Islet of Langerhans (tissue), 1 donor: ENCODE measurements around the gene EPS8.

Source experiments
- FAIRE-seq: peaks from one replicate; lab custom pipeline; 2011; peaks lifted over from hg19 to GRCh38; lab: Jason Lieb, UNC

EPS8 gene

DNA sequence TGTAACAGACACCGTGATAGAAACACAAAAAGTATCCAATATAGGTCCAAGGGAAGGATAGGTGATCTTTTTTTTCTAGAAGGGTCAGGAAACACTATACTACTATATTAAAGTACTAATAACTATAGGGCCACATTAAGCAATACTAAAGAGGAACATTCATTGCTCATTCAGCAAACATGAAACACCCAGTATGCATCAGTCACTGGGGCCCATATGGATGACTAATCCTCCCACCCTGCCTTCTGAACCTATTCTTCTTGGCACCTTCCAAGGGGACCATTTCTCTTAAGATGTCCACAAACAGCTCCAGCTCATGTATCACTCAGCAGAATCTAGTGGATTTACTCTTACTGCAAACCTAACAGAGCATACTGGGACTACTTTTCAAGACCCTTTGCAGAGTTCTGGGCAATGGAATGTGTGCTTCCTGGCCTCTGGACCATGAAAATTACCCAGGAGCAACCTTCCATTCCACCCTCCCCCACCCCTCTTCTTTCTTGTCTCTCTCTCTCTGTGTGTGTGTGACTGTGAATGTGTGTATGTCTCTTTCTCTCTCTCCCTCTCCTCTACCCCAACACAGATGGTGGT lies 187.9 kb downstream of the EPS8 start:
- FAIRE-seq, result no peak

DNA sequence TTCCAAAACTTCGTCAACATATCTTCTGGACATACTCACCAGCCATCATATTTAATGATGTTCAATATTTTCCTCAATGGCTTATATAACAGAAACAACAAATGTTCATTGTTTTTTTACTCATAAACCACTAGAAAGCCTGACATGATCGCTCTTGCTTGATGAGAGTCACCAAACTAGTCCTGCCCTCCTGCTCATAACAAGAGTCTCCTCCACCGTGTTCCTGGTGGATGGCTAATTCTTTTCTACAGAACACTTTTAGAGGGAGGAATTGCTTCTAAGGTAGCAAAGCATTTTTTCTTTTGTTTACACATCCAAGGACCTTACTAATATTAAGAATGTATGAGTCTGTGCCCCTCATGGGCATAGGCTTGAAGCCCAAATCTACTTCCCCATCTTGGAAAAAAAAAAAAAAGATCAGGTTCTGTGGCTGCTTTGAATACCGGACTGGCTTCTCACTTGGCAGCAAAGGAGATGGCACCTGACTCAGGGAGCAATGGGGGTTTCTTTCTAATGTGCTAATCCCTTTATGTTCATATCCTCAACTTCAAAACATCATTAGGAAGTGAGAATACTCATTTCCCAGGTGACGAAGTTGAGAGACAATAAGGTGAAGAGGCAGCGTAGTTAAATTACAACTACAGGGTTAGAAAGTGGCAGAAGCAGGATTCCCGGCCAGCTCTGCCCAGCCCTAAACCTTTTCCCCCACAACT lies 188.8 kb downstream of the EPS8 start:
- no peak for FAIRE-seq

GRCh38 chr12:15599266-15600037 lies 189.7 kb downstream of the EPS8 start:
- FAIRE-seq, result no peak

GRCh38 chr12:15597125-15597830 lies 191.9 kb downstream of the EPS8 start:
- no peak for FAIRE-seq

DNA sequence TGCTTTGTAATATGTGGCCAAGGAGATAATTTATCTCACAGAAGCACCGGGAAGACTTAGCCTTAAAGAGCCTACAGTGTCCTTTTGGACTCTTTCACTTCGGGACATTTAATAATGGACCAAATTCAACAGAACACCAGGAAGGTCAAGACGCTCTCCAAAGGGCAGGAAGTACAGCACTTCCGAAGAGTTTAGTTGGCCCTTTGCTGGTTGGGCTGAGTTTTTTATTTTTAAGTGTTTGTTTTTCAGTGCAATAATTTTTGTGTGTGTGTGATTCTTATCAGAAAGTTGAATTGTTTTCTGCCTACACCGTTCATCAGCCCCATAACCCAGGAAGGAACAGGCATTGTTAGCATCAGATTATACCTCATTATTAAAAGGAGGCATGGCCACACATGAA lies 193.0 kb downstream of the EPS8 start:
- no peak for FAIRE-seq

- no peak for FAIRE-seq
Observed at GRCh38 chr12:15592934-15593333, 196.3 kb downstream of the EPS8 start.

GRCh38 chr12:15591811-15592210 lies 197.4 kb downstream of the EPS8 start:
- no peak for FAIRE-seq

DNA sequence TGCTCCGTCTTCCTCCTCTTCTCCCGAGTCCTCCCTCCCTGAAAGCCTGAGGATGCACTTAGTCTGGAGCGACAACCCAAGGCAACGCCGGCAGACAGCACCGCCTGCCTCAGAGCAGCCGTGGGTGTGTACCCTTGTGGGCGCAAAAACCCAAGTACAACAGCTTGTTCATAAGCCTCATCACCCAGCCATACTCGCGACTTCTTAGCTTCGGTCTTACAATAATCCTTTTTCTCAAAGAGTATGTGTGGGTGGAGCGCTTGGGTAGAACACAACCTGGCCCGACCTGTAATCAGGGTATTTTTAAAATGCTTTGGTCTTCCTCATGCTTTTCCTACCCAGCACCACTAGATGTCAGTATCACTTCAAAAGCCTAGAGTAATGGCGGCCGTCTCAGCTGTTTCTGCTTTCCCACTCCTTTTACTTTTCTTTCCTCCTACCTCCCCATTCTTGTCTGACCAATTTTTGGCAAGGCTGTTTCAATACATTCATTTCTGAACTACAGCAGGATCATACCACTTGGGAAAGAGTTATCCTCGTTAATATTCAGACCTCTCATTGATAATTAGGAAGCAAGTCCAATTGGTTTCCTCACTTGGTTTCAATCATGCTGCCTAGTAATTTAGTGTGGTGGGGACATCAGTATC lies 198.9 kb downstream of the EPS8 start:
- peak; percentile 94 for FAIRE-seq

- no peak for FAIRE-seq
Observed at GRCh38 chr12:15589328-15590032, 199.7 kb downstream of the EPS8 start.

DNA sequence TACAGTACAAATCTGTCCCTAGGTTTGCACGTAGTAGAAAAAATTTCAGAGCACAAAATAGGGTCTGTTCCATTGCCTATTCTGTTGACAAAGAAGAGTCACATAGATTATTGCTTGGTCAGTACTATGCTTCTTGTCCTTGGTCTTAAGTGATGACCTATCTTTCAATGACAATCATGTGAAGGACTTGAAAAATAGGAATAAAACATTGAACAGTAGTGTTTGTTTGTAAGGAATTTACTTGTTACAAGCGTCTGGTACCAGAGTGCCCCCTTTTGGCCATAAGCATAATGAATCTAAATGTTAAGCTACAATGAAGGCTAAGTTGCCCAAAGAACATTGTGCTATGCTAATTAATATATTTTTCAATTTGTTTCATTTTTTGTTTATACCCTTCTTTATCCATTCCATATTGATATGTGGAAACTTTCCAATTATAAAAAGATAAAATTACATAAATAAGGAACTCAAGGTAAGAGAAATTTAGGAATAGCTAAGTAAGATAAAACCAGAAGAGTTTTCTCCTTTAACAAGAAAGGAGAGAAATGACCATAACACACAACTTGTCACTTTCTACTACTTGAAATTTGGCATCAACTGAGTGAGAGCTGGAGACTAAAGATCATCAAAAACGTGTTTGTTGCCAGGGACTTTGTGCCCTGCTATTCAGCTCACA lies 204.7 kb downstream of the EPS8 start:
- FAIRE-seq, result peak; percentile 70

DNA sequence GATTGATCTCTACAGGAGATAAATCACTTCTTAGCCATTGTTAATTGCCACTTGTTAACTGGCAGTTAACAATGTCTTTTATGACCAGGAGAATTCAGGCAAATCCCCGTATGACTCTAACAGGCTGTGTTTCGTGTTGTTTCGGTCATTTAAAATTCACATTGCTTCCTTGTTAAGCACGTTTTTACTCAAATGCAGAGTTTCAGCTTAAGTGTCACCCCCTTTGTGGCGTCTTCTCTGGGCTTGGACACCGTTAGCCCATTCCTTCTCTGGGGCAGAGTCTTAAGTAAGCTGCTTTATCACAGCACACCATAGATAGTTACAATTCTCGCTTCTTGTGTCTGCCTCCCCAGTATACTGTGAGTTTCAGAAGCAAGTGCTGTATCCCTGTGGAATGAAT lies 205.4 kb downstream of the EPS8 start:
- no peak for FAIRE-seq

GRCh38 chr12:15581006-15581405 lies 208.2 kb downstream of the EPS8 start:
- FAIRE-seq, result no peak

- no peak for FAIRE-seq
Observed at GRCh38 chr12:15580431-15580830, 208.8 kb downstream of the EPS8 start.

DNA sequence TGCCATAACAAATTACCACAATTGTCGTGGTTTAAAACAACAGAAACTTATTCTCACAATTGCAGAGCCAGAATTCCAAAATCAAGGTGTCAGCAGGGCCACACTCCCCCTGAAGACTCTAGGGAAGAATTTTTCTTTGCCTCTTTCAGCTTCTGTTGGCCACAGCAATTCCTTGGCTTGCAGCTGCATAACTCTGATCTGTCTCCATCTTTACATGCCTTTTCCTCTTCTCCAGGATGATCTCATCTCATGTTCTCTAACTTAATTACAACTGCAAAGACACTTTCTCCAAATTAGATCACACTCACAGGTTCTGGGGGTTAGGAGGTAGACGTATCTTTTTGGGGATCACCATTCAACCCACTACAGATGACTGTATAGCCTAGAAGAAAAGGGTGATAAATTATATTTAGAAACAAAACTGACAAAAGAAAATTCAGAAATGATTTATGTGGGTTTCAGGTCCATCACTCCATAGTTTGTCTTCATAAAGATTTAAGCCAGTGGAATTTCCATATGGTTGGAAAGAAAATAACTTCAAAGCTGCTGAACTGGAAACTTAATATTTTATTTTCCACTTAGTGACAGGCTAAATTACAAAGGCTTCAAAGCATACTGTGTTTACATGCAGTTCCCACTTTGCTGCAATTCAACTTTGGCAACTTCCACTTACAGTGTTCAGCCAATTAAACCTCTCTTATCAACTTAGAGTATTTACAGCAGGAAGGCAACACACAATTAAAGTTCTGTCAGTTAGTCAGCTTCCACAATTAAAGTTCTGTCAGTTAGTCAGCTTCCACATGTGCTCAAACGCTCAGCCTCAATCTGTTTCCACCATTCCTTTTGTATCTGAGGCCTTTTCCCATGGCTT lies 213.3 kb downstream of the EPS8 start:
- no peak for FAIRE-seq

GRCh38 chr12:15574353-15574752 lies 214.8 kb downstream of the EPS8 start:
- FAIRE-seq, result no peak
